GM12878 (cell line): ENCODE data around the gene GLMN. TPM values are rescaled to one million over a fixed set of nuclear protein-coding genes. Genes with fewer than 3 reads are reported as not detected.

Source experiments
- ATAC-seq: fragments of 200-7000 bp; cut with Tn5 transposase; 3 replicates; pipeline ENCODE4 v1.9.1; 2020; ENCODE audit warnings: mild to moderate bottlenecking, moderate library complexity
- BruUV-seq: library from RNA; stranded (reverse); fragments of 400-500 nt; replicated peaks from 2 replicates; lab custom pipeline; 2021; lab: Mats Ljungman, UMichigan
- CTCF ChIA-PET: fragments of 300-600 bp; sonication (Branson Sonifier 250); formaldehyde crosslinking; extraction: SDS; loops from one replicate; lab custom pipeline; 2021; ENCODE audit warnings: inconsistent platforms; lab: Yijun Ruan, JAX
- POLR2A ChIA-PET: fragments of 350-600 bp; formaldehyde crosslinking; extraction: SDS; loops from one replicate; lab custom pipeline; 2021; ENCODE audit warnings: inconsistent platforms; lab: Charles Lee
- RAD21 ChIA-PET: fragments of 300-600 bp; sonication (Branson Sonifier 250); formaldehyde crosslinking; loops from one replicate; lab custom pipeline; 2023; ENCODE audit warnings: antibody characterized with exemption; ENCODE audit not compliant: unreplicated experiment; lab: Charles Lee
- SMC1A ChIA-PET: fragments of 300-600 bp; sonication (Branson Sonifier 250); formaldehyde crosslinking; loops from one replicate; lab custom pipeline; 2023; ENCODE audit not compliant: unreplicated experiment, uncharacterized antibody; lab: Charles Lee
- DNase-seq: peaks from one replicate; pipeline ENCODE4 v3.0.0-alpha.2; 2011; ENCODE audit warnings: low read depth, low spot score
- FAIRE-seq: peaks from 3 replicates; lab custom pipeline; 2011; peaks lifted over from hg19 to GRCh38; lab: Jason Lieb, UNC
- H2AFZ ChIP-seq: 2 replicates; pipeline ENCODE4 v1.6.0; 2011; ENCODE audit warnings: low read depth, low read length, control low read depth; ENCODE audit not compliant: control insufficient read depth
- H3K27ac ChIP-seq: 2 replicates; pipeline ENCODE4 v1.5.1; 2011; ENCODE audit warnings: control low read depth; ENCODE audit not compliant: control insufficient read depth, insufficient read depth
- H3K27me3 ChIP-seq, 2 experiments: replicated peaks in 1 of 2; 2 replicates each; pipeline versions ENCODE4 v1.6.0 to v1.6.1; 2011; ENCODE audit warnings: low read length in 1 of 2; ENCODE audit not compliant: control insufficient read depth in 2 of 2, insufficient read depth in 2 of 2
- H3K36me3 ChIP-seq, 2 experiments: 2 replicates each; pipeline ENCODE4 v1.5.1; 2011; ENCODE audit warnings: low read length in 1 of 2; ENCODE audit not compliant: control insufficient read depth in 2 of 2, insufficient read depth in 2 of 2
- H3K4me1 ChIP-seq: 2 replicates; pipeline ENCODE4 v1.6.1; 2011; ENCODE audit warnings: mild to moderate bottlenecking, low read length, moderate library complexity, mixed read lengths; ENCODE audit not compliant: control insufficient read depth, insufficient read depth
- H3K4me2 ChIP-seq: 2 replicates; pipeline ENCODE4 v1.6.0; 2011; ENCODE audit warnings: control low read depth; ENCODE audit not compliant: control insufficient read depth, insufficient read depth
- H3K4me3 ChIP-seq: fragments of 200-600 bp; sonication (generic); 2 replicates; pipeline ENCODE4 v1.5.1; 2016
- H3K79me2 ChIP-seq: 2 replicates; pipeline ENCODE4 v1.6.0; 2011; ENCODE audit warnings: low read length; ENCODE audit not compliant: control insufficient read depth, insufficient read depth
- H3K9ac ChIP-seq: 2 replicates; pipeline ENCODE4 v1.8.0; 2011; ENCODE audit warnings: low read length, control low read depth, mixed read lengths; ENCODE audit not compliant: control insufficient read depth, insufficient read depth
- H3K9me3 ChIP-seq: replicated peaks from 3 replicates; pipeline ENCODE4 v1.5.1; 2011; ENCODE audit warnings: mild to moderate bottlenecking, low read length; ENCODE audit not compliant: control insufficient read depth, insufficient read depth
- H4K20me1 ChIP-seq: 2 replicates; pipeline ENCODE4 v1.6.0; 2011; ENCODE audit not compliant: control insufficient read depth, insufficient read depth
- E2F4 ChIP-seq: IDR thresholded peaks from 2 replicates; pipeline ENCODE4 v1.6.1; 2012; ENCODE audit warnings: low read depth, low read length, improper control_type of control experiment
- KLF5 ChIP-seq: fragments of 450-650 bp; IDR thresholded peaks from 2 replicates; pipeline ENCODE4 v1.6.1; 2014; ENCODE audit warnings: mild to moderate bottlenecking; ENCODE audit not compliant: partially characterized antibody
- POU2F2 ChIP-seq: IDR thresholded peaks from 3 replicates; pipeline ENCODE4 v1.6.1; 2011; ENCODE audit warnings: low read depth, mild to moderate bottlenecking, low read length, borderline replicate concordance
- in situ Hi-C: fragments of 300-500 bp; cut with MboI; formaldehyde crosslinking; loops from 9 replicates; pipeline ENCODE4 v1.14.3; 2018; ENCODE audit warnings: mixed read lengths
- intact Hi-C: fragments of 100-400 bp; cut with micrococcal nuclease; formaldehyde crosslinking; loops from one replicate; pipeline ENCODE4 v1.14.2; 2022; ENCODE audit not compliant: unreplicated experiment
- polyA plus RNA-seq, 11 experiments: library from polyadenylated mRNA; depleted of rRNA in 4 of 11; unstranded in 6 of 11; stranded (reverse) in 5 of 11; fragments of >200 nt; fragmentation: Nextera tagmentation in 4 of 11; fragmentation: Illumina TruSeq in 1 of 11; extraction: Ambion mirVana in 4 of 11; extraction: Trizol in 1 of 11; gene quantifications; 1 replicate in 1 of 11; 2 replicates in 10 of 11; pipeline versions ENCODE4 v1.2.1 to v1.2.3, GENCODE V29; 2011 to 2016; ENCODE audit warnings: inconsistent platforms in 2 of 11, missing spikeins in 2 of 11, low read depth in 1 of 11
- total RNA-seq, 4 experiments: library from RNA; depleted of rRNA in 3 of 4; stranded (reverse); fragments of >200 nt in 3 of 4; fragmentation: Illumina TruSeq in 1 of 4; extraction: Trizol in 1 of 4; gene quantifications; 2 replicates each; pipeline versions ENCODE4 v1.2.1 to v1.2.3, GENCODE V29; 2013 to 2021
- TF ChIP-seq, protein P1 (sequence below): fragments of 450-650 bp; IDR thresholded peaks from 2 replicates; pipeline ENCODE4 v1.6.1; 2014; ENCODE audit warnings: mild to moderate bottlenecking
- TF ChIP-seq, protein P2 (sequence below): IDR thresholded peaks from 2 replicates; pipeline ENCODE4 v1.6.1; 2011; ENCODE audit warnings: borderline replicate concordance, low read depth, mild to moderate bottlenecking, moderate library complexity, mixed read lengths, low read length; ENCODE audit not compliant: insufficient read depth; ENCODE audit errors: extremely low read length

Gene GLMN
- total and polyA plus RNA-seq, 10 of the 15 experiments (the other 5 are each of a cell fraction or from before 2014, with no cell fraction given) = 11.5 to 33.7 (median 16.7) TPM

DNA sequence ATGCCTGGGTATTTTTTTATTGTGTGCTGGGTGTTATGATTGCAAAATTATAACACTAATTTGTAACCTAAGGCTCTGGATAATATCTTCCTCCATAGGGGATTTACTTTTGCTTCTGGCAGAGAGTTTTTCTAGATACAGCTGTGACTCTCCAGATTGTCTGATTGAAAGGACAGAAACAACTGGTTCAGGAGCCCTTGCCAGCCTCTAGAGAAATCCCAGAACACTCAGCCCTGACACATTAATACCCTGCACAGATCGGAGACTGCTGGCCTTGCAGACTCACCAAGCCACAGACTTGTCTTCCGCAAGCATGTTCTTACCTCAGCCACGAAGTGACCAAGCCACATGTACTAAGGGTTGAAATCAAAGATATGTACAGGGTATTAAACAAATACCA is 70.4 kb downstream of the GLMN start (continued):
- TF ChIP-seq E2F4 (no peak), POU2F2 (no peak)

DNA sequence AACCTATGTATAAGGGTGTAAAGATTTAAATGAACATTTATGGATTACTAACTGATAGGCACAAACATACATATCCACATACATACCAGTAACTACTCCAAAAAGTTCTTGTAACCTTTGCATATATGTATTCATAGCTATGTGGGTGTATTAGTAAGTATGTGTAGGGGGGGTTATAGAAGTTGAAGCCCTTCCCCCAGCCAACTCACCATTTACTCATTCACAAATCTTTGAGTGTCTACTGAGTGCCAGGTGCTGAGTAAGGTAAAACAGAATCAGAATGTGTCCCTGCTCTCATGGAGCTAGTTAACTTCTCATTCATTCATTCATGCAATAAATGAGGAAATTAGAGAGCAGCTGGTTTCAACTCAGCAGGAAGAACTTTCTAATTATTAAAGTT is 79.8 kb downstream of the GLMN start:
- Histone ChIP-seq H3K79me2 (no peaks in the 10 kb centered on the region), H3K4me3 (no peak overlapping the region), H3K4me2 (no peak overlapping the region), H2AFZ (no peak overlapping the region), H3K9ac (no peak overlapping the region), H3K27ac (no peak overlapping the region), H3K9me3 (no peaks in the 10 kb centered on the region), H3K36me3 (no peaks in the 10 kb centered on the region)
- no peak for ATAC-seq
- in situ Hi-C loops = no loop called here
- no peak for DNase-seq
- no peak for FAIRE-seq
- CTCF ChIA-PET = no interaction called here
- RAD21 ChIA-PET = no interaction called here
- TF ChIP-seq, protein P1, sequence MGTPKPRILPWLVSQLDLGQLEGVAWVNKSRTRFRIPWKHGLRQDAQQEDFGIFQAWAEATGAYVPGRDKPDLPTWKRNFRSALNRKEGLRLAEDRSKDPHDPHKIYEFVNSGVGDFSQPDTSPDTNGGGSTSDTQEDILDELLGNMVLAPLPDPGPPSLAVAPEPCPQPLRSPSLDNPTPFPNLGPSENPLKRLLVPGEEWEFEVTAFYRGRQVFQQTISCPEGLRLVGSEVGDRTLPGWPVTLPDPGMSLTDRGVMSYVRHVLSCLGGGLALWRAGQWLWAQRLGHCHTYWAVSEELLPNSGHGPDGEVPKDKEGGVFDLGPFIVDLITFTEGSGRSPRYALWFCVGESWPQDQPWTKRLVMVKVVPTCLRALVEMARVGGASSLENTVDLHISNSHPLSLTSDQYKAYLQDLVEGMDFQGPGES = no peak
- no peak for TF ChIP-seq KLF5
- TF ChIP-seq, protein P2, sequence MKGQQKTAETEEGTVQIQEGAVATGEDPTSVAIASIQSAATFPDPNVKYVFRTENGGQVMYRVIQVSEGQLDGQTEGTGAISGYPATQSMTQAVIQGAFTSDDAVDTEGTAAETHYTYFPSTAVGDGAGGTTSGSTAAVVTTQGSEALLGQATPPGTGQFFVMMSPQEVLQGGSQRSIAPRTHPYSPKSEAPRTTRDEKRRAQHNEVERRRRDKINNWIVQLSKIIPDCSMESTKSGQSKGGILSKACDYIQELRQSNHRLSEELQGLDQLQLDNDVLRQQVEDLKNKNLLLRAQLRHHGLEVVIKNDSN = no peak
- TF ChIP-seq, all 136 proteins: peak for 0
- SMC1A ChIA-PET = no interaction called here
- Histone ChIP-seq H3K27me3 (no peaks in the 10 kb centered on the region), H4K20me1 (no peaks in the 10 kb centered on the region), H3K4me1 (no peaks in the 10 kb centered on the region)
- intact Hi-C loops = no loop called here
- no TSS peak for BruUV-seq
- POLR2A ChIA-PET = no interaction called here
